Measurements from ENCODE around the gene MAPK14. TPM values are rescaled to one million over a fixed set of nuclear protein-coding genes. Genes with fewer than 3 reads are reported as not detected.

MAPK14 gene
- total RNA-seq, 1 donor from 2014 or later, result 46.2 TPM

DNA sequence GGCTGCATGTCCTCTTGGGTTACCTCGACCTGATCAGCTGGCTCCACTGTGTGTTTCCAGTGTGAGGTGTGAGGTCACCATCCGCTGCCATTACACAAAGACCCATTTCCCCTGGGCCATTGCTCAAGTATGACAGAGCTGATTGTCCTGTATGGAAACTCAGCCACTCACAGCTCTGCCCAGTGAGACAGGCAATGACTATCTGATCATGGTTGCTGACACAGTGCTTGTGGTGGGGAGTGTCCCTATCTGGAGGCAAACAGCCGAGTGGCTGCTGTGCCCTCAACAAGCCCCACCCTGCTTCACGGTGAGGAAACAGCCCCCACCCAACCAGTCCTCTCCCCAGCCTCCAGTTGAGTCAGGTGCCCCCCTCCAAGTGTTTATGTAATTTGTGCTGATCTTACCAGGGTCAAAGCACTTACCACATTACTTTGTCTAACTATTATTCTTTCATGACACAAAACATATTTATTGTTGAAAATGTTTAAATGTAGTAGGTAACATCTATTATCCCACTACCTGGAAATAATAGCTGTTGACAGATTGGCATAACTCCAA, 91.0 kb downstream of the MAPK14 start:
- Mint-ChIP-seq H3K9me3 (ENCODE audit: unreplicated experiment) (no peaks in the 10 kb centered on the region), H3K27me3 (ENCODE audit: unreplicated experiment) (peaks cover 6% of the 10 kb centered on the region), H3K36me3 (ENCODE audit: unreplicated experiment) (no peaks in the 10 kb centered on the region), H3K4me1 (ENCODE audit: low read depth, unreplicated experiment) (peaks cover 15% of the 10 kb centered on the region), H3K27ac (ENCODE audit: unreplicated experiment) (peak overlapping the region; percentile 67), H3K4me3 (ENCODE audit: unreplicated experiment) (peak overlapping the region; percentile 35)
- no peak for TF ChIP-seq CTCF (IDR thresholded peaks at IDR 0.05; ENCODE audit: partially characterized antibody, unreplicated experiment)
- DNase-seq, result peak; percentile 42

GRCh38 chr6:36119209-36119608, 91.6 kb downstream of the MAPK14 start:
- DNase-seq, result no peak
- no peak overlapping the region for H3K27ac Mint-ChIP-seq (ENCODE audit: unreplicated experiment)
- peaks cover 7% of the 10 kb centered on the region for H3K27me3 Mint-ChIP-seq (ENCODE audit: unreplicated experiment)
- H3K36me3 Mint-ChIP-seq (ENCODE audit: unreplicated experiment), result no peaks in the 10 kb centered on the region
- TF ChIP-seq CTCF (IDR thresholded peaks at IDR 0.05; ENCODE audit: partially characterized antibody, unreplicated experiment), result no peak
- no peaks in the 10 kb centered on the region for H3K9me3 Mint-ChIP-seq (ENCODE audit: unreplicated experiment)
- H3K4me3 Mint-ChIP-seq (ENCODE audit: unreplicated experiment), result no peak overlapping the region
- H3K4me1 Mint-ChIP-seq (ENCODE audit: low read depth, unreplicated experiment), result peaks cover 15% of the 10 kb centered on the region

GRCh38 chr6:36120018-36120417, 92.4 kb downstream of the MAPK14 start:
- Mint-ChIP-seq H3K27ac (ENCODE audit: unreplicated experiment) (no peak overlapping the region), H3K4me1 (ENCODE audit: low read depth, unreplicated experiment) (peaks cover 13% of the 10 kb centered on the region), H3K27me3 (ENCODE audit: unreplicated experiment) (peaks cover 7% of the 10 kb centered on the region), H3K9me3 (ENCODE audit: unreplicated experiment) (no peaks in the 10 kb centered on the region), H3K36me3 (ENCODE audit: unreplicated experiment) (no peaks in the 10 kb centered on the region), H3K4me3 (ENCODE audit: unreplicated experiment) (no peak overlapping the region)
- no peak for TF ChIP-seq CTCF (IDR thresholded peaks at IDR 0.05; ENCODE audit: partially characterized antibody, unreplicated experiment)
- DNase-seq, result no peak

GRCh38 chr6:36120539-36120938, 92.9 kb downstream of the MAPK14 start:
- DNase-seq, result no peak
- no peaks in the 10 kb centered on the region for H3K9me3 Mint-ChIP-seq (ENCODE audit: unreplicated experiment)
- H3K4me1 Mint-ChIP-seq (ENCODE audit: low read depth, unreplicated experiment), result peaks cover 13% of the 10 kb centered on the region
- peaks cover 8% of the 10 kb centered on the region for H3K27me3 Mint-ChIP-seq (ENCODE audit: unreplicated experiment)
- no peaks in the 10 kb centered on the region for H3K36me3 Mint-ChIP-seq (ENCODE audit: unreplicated experiment)
- H3K4me3 Mint-ChIP-seq (ENCODE audit: unreplicated experiment), result no peak overlapping the region
- no peak for TF ChIP-seq CTCF (IDR thresholded peaks at IDR 0.05; ENCODE audit: partially characterized antibody, unreplicated experiment)
- no peak overlapping the region for H3K27ac Mint-ChIP-seq (ENCODE audit: unreplicated experiment)

DNA sequence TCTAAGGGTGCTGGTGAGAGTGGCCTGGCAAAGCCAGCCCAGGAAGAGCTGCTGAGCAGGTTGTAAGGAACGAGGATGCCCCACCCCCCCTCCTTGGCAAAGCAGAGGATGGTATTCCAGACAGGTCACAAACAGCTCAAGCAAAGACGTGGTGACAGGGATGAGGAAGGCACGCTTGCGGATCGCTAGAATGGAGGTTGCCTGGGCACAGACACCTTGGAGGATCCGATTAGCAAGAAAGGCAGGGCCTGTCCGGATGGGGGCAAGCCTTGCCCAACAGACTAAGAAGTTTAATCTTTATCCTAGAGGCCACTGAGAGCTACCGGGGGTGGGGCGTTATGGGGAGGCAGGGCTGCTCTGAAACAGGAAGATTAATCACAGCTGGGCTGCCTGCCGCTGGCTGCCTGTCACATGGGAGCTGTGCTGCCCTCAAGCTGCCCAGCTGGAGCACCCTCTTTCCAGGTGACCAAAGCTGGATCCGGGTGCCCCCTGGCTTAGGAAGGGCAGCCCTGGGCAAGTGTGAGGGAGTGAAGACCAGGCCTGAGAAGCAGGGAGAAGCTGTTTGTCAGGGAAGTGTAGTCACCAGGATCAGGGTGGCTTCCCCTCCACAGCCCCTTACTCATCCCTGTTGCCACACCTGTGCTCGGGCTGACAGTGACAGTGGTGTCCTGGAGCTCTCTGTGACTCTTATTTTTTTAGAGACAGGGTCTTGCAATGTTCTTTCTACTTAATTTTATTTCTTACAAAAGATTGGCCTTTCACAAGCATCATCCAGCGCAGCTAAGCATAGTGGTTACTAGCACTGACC, 93.6 kb downstream of the MAPK14 start:
- H3K4me1 Mint-ChIP-seq (ENCODE audit: low read depth, unreplicated experiment), result peaks cover 13% of the 10 kb centered on the region
- no peak for DNase-seq
- no peak for TF ChIP-seq CTCF (IDR thresholded peaks at IDR 0.05; ENCODE audit: partially characterized antibody, unreplicated experiment)
- no peaks in the 10 kb centered on the region for H3K9me3 Mint-ChIP-seq (ENCODE audit: unreplicated experiment)
- peaks cover 8% of the 10 kb centered on the region for H3K27me3 Mint-ChIP-seq (ENCODE audit: unreplicated experiment)
- H3K4me3 Mint-ChIP-seq (ENCODE audit: unreplicated experiment), result no peak overlapping the region
- H3K27ac Mint-ChIP-seq (ENCODE audit: unreplicated experiment), result no peak overlapping the region
- no peaks in the 10 kb centered on the region for H3K36me3 Mint-ChIP-seq (ENCODE audit: unreplicated experiment)

All from glutamatergic neuron (in vitro differentiated cells).